ENCODE results near the gene PRKCZ. TPM values are rescaled to one million over a fixed set of nuclear protein-coding genes. Genes with fewer than 3 reads are reported as not detected.
A peak's percentile ranks its signal among the peaks of the same experiment; 100 is the strongest.
"Not testable (repeated sequence)": the region's sequence is repeated elsewhere in the genome, so short reads cannot be mapped to it uniquely, and the experiment has no call there.

The PRKCZ gene
- total RNA-seq, 1 experiment from 2014 or later, result 0.52 TPM

DNA sequence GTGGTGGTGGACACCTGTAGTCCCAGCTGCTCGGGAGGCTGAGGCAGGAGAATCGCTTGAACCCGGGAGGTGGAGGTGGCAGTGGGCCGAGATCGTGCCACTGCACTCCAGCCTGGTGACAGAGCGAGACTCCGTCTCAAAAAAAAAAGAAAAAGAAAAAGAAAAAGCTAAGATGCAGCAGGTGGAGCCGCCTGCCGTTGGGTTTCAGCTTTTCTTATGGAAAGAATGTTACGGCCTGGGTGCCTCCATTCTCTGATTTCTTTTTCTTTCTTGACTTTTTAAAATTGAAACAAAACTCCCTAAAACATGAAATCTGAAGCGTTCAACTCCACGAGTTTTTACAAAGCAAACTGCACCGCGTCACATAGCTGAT lies 64.4 kb downstream of the PRKCZ start:
- DNase-seq (ENCODE audit: low read depth), result not testable (repeated sequence)

DNA sequence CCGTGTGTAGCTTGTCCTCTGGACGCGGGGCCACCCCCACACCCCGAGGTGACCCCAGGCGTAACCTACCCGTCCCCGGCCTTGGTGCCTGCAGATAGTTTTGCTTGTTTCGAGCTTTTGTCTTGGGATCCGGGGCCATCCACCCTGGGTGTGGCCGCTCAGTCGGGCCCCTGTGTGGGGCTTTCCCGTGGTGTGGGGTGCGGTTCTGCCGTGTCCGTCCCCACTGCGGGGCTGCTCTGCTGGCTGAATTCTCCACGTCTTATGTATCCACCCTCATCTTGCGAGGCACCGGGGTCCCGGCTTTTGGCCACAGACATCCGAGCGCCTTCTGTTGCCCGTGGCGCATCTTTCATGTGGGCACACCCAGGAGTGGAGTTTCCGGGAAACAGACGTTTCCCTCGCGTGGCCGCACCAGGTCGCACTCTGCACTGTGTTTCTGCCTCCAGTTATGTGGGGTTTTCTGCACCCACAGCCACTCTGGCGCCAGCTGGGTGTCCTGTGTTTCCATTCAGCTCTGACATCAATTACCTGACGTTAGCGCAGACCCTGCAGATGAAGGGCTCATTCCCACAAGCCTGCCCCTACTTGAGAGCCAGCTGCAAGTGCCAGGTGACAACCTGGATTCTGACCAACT lies 64.9 kb downstream of the PRKCZ start:
- no peak for DNase-seq (ENCODE audit: low read depth)

GRCh38 chr1:2115702-2116341 lies 65.6 kb downstream of the PRKCZ start:
- DNase-seq (ENCODE audit: low read depth), result no peak

- DNase-seq (ENCODE audit: low read depth), result no peak
These were observed 69.7 kb downstream of the PRKCZ start for GRCh38 chr1:2119886-2120285.

- no peak for DNase-seq (ENCODE audit: low read depth)
These were observed 71.0 kb downstream of the PRKCZ start for GRCh38 chr1:2121101-2121691.

DNA sequence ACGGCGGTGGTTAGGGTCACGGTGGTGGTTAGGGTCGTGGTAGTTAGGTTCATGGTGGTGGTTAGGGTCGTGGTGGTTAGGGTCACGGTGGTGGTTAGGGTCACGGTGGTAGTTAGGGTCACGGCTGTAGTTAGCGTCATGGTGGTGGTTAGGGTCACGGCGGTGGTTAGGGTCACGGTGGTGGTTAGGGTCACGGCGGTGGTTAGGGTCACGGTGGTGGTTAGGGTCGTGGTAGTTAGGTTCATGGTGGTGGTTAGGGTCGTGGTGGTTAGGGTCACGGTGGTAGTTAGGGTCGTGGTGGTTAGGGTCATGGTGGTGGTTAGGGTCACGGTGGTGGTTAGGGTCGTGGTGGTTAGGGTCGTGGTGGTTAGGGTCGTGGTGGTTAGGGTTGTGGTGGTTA lies 71.6 kb downstream of the PRKCZ start:
- DNase-seq (ENCODE audit: low read depth), result not testable (repeated sequence)

- DNase-seq (ENCODE audit: low read depth), result no peak
These were observed 74.4 kb downstream of the PRKCZ start for GRCh38 chr1:2124446-2125198.

DNA sequence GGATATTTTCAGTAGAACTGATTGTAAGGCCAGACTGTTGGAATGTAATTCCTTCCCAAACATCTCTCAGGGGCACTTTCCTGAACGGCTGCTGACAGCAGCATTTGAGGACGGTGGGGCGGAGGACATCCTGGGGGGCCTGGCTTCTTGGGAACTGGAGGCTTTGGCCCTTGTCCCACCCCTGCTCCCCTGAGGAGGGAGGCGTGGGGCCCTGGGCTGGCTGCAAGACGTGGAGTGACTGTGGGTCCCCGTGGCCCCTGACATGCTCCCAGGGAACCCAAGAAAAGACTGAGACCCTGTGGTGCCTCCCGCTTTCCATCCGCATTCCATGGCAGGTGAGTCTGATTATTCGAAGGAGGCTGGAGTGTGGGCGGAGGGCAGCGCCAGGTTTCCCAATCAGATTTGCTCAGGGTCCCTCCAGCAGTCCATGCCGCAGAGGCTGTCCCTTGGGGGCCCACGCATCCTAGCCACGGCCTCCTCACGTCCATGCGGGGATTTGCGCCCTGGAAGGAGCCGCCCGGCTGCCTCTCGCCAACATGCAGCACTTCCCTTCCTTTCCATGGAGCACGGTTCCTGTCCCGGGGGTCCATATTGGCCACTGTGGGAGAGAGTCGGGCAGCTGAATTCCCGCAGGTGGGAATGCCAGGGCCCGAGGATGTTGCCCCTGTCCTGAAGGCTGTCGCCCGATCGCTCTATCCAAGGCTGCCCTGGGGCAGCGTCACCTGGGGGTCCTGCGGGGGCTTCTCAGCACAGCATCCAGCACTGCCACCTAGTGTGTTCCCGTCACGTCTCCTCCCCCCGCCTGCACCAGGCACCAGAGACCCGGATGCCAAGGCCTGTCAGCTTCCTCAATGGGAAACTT lies 75.4 kb downstream of the PRKCZ start:
- no peak for DNase-seq (ENCODE audit: low read depth)

DNA sequence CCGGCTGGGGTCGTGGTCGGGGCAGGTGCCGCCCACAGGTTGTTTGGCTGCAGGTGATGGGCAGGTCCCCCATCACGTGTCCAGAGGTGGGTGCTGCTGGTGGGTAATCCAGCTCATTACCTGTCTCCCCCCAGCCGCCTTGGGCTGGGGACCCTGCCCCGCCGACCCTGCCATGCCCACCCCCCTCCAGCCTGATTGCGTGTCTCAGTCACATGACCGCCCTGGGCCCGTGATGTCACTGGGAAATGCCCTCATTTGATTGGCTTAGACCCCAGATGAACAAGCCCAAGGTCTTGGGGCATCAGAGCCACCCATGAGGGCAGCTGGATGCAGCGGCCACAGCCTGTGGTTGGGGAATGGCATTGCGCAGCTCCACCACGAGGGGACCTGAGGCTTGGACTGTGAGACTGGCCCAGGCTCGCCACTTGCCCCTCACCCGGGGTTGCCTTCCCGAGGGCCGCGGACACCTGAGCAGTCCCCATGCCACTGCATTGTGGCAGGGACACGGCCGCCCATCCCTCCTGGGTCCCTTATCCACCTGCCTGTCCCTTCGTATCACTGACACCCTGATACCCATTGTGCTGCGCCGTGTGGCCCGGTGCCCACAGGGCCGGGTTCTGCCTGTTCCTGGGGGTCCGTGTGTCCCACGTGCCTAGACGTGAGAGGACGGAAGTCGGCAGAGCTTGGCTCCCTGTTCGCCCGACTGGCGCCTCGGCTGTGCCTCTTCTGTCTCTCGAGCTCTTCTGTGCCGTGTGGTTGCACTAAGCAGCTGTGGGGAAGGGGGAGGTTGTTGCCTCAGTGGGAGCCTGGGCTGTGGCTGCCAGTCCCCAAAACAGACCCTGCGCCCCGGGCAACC lies 76.3 kb downstream of the PRKCZ start:
- no peak for DNase-seq (ENCODE audit: low read depth)

- no peak for DNase-seq (ENCODE audit: low read depth)
These were observed 77.3 kb downstream of the PRKCZ start for GRCh38 chr1:2127187-2128145.

DNA sequence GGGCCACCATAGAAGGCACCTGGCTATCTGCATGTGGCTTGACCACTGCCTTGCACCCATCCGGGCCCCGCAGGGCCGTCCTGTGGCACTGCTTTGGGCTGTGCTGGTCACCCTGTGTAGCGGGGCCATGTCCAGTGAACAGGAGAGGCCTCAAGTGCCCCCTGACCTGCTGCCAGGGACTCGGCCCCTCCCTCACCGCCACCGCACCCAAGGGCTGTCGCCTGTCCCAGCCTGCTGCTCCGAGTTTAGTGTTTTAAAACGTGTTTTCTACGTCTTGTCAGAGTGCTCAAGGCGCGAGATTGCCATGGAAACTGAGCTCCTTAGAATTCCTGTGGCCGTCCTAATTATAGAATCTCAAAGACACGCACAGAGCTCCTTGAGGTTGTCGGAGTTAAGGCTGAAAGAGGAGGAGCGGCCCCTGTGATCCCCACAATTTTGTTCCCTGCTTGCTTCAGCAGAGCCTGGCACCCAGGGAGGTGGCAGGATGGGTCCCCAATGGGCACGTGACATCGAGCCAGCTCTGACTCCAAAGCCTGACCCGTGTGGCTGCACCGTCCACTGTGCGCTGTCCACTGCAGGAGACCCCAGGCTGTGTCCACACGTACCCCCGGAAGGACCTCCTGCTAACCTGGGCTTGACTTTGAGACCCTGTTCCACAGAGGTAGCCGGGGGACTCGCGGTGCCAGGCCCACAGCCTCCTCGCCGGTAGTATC lies 78.1 kb downstream of the PRKCZ start:
- DNase-seq (ENCODE audit: low read depth), result no peak

GRCh38 chr1:2129256-2129943 lies 79.2 kb downstream of the PRKCZ start:
- no peak for DNase-seq (ENCODE audit: low read depth)

DNA sequence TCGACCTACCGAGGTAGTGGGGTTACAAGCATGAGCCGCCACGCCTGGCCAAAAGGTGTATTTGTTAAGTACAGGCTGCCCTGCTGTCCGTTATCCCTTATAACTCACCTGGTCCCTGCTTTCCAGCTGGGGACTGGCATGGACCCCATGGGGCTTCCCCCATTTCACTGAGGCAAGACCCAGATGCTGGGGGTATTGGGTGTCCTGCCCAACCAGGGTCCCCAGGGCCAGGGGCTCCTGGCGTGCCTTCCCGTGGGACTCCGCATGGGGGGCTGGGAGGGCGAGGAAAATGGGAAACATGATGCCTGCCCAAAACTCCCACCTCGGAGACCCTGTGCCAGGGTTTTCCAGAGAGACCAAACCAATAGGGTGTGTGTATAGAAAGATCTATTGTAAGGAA lies 79.9 kb downstream of the PRKCZ start:
- no peak for DNase-seq (ENCODE audit: low read depth)

DNA sequence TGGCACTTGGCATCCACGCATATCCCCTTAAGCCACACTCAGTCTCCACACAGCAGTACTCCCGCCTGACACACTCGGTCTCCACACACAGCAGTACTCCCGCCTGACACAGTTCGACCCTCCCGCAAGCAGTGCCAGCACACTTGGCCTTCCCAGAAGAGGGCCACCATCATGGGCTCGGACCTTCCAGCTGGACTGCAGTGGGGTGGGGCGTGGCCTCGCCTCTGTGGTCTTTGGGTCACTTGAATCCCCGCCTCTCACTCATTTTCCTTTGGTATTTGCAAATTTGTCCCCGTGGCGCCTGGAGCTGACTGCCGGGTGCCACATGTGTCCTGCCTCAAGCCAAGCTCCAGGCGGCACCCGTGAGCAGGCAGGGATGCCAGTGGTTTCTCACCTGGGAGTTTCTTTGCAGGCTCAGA lies 80.7 kb downstream of the PRKCZ start:
- DNase-seq (ENCODE audit: low read depth), result no peak

DNA sequence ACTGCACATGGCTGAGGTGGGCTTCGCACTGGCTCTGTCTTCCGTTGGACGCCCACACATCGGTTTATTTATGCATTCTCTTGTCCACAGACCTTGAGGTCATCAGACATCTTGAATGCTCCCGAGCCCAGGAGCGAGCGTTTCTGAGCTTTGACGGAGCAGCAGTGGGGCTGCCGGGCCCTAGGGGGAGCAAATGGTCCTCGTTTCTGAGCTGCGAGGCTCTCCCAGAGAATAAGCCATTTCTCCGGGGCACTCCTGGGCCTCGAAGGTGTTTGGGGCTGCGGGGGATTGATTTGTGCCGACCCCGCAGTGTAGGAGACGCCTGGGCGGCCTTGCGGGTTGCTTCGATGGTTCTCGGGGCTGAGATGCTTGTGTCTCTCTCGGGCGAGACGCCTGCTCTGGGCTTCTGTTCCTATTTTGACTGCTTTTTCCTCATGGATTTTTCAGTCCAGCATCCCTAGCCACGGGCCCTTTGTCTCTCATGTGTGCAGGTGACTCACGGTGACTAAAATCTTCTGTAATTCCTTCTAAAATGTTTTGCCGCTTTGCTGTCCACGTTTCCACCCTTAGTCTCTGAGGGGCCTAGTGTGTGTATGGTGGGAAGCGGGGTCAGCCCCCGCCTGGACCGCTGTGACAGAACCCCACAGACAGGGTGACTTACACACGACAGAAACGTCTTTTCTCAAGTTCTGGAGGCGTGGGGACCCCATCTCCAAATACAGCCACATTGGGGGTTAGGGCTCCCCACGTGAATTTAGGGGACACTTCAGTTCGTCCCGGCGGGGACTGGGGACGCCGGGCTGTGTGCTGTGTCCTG lies 82.2 kb downstream of the PRKCZ start:
- DNase-seq (ENCODE audit: low read depth), result peak; percentile 55

- DNase-seq (ENCODE audit: low read depth), result peak; percentile 80
These were observed 83.0 kb downstream of the PRKCZ start for GRCh38 chr1:2133039-2133878.

Measured in LHCN-M2 (cell line).